Gastroesophageal sphincter (tissue), 3 donors: ENCODE measurements around the gene CEP83.

Source experiments
- CTCF ChIP-seq, 4 experiments: fragments of 200-600 bp in 2 of 4; fragments of 450-650 bp in 2 of 4; sonication (generic) in 1 of 4; IDR thresholded peaks; one replicate each; pipeline ENCODE4 v1.5.1; 2017 to 2019; ENCODE audit warnings: antibody characterized with exemption in 4 of 4, mild to moderate bottlenecking in 2 of 4, moderate library complexity in 2 of 4
- POLR2A ChIP-seq, 2 donors: fragments of 450-650 bp; IDR thresholded peaks; one replicate each; pipeline ENCODE4 v1.6.1; 2017; ENCODE audit warnings: antibody characterized with exemption in 2 of 2, mild to moderate bottlenecking in 2 of 2, moderate library complexity in 1 of 2

DNA sequence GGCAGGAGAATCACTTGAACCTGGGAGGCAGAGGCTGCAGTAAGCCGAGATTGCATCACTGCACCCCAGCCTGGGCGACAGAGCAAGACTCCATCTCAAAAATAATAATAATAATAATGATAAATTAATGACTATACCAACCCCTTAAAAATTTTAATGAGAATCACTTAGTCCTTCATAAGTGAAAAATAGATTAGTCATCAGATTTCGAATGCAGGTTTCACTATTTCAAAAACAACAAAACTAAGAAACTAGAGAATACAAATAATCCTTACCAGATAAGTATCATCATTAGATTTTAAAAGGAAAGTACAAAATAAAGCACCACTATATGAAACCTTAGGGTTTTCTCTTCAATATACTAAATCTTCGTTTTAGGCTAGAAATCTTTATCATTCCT lies 62.3 kb downstream of the CEP83 start:
- TF ChIP-seq CTCF (IDR thresholded peaks at IDR 0.05) (no peak), POLR2A (IDR thresholded peaks at IDR 0.05) (no peak)
